ENCODE data around the gene TAF11. TPM values are rescaled to one million over a fixed set of nuclear protein-coding genes. Genes with fewer than 3 reads are reported as not detected.

TAF11 gene
- total RNA-seq, 2 experiments from 2014 or later = 31.5 to 38.1 TPM

DNA sequence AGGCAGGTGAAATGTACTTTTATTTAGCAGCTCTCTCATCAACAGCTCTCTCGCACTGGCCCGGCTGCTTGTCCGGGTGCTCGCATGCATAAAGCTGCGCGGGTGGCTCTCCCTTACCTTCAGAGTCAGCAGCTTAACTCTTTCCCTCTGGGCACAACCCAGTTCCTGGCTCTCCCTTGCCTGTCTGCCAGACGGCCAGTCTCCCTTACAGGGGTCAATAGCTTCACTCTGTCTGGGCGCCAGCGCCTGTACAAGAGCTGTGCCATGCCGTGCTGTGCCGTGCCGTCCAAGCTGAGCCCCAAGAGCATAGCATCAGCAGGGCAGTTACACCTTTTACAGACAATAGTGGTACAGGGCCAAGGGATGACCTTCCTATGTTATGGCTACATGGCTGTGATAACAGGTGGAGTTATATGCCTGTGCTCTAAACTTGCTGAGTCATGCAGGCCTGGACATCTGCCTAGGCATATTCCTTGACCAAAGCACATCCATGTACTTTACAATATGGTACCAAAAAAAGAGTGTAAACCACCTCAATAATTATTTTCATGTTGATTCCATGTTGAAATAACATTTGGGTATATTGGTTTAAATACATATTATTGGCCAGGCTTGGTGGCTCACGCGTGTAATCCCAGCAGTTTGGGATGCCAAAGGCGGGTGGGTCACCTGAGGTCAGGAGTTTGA is 48.0 kb downstream of the TAF11 start:
- Mint-ChIP-seq H3K9me3 (no peaks in the 10 kb centered on the region), H3K4me1 (ENCODE audit: low read depth) (no peaks in the 10 kb centered on the region), H3K27ac (no peak overlapping the region), H3K36me3 (ENCODE audit: low read depth) (peaks cover 60% of the 10 kb centered on the region), H3K27me3 (no peaks in the 10 kb centered on the region), H3K4me3 (no peak overlapping the region)
- Histone ChIP-seq H3K9me3 (ENCODE audit: control insufficient read depth in 1 of 2, insufficient read depth in 1 of 2, low read length in 2 of 2) (no peaks in the 10 kb centered on the region), H3K27ac (ENCODE audit: low read depth in 1 of 2, low read length in 2 of 2) (no peak overlapping the region), H3K4me3 (ENCODE audit: low read length) (no peak overlapping the region), H3K27me3 (ENCODE audit: control insufficient read depth in 1 of 2, insufficient read depth in 2 of 2, low read length in 2 of 2) (no peaks in the 10 kb centered on the region), H3K4me1 (ENCODE audit: insufficient read depth, low read length) (no peaks in the 10 kb centered on the region), H3K36me3 (ENCODE audit: insufficient read depth, low read length) (peaks cover 20% of the 10 kb centered on the region)
- no peak for ATAC-seq (ENCODE audit: poor library complexity)
- intact Hi-C loops (cut with DNase I, micrococcal nuclease) = no loop called here
- no peak for DNase-seq
- TF ChIP-seq CTCF (IDR thresholded peaks at IDR 0.05) = no peak
- ChIA-PET CTCF (no interaction called here), POLR2A (no interaction called here)

GRCh38 chr6:34837528-34837927 is 50.3 kb downstream of the TAF11 start:
- Histone ChIP-seq H3K36me3 (ENCODE audit: insufficient read depth, low read length) (peaks cover 30% of the 10 kb centered on the region), H3K4me1 (ENCODE audit: insufficient read depth, low read length) (no peaks in the 10 kb centered on the region), H3K4me3 (ENCODE audit: low read length) (no peak overlapping the region), H3K9me3 (ENCODE audit: control insufficient read depth in 1 of 2, insufficient read depth in 1 of 2, low read length in 2 of 2) (no peaks in the 10 kb centered on the region), H3K27me3 (ENCODE audit: control insufficient read depth in 1 of 2, insufficient read depth in 2 of 2, low read length in 2 of 2) (no peaks in the 10 kb centered on the region), H3K27ac (ENCODE audit: low read depth in 1 of 2, low read length in 2 of 2) (no peak overlapping the region)
- POLR2A ChIA-PET = no interaction called here
- Mint-ChIP-seq H3K4me3 (no peak overlapping the region), H3K36me3 (ENCODE audit: low read depth) (peaks cover 70% of the 10 kb centered on the region), H3K9me3 (no peaks in the 10 kb centered on the region), H3K4me1 (ENCODE audit: low read depth) (no peaks in the 10 kb centered on the region), H3K27me3 (no peaks in the 10 kb centered on the region), H3K27ac (no peak overlapping the region)
- intact Hi-C loops (cut with DNase I, micrococcal nuclease) = no loop called here
- no peak for TF ChIP-seq CTCF (IDR thresholded peaks at IDR 0.05)
- CTCF ChIA-PET = no interaction called here
- DNase-seq (no peak), ATAC-seq (ENCODE audit: poor library complexity) (no peak)

DNA sequence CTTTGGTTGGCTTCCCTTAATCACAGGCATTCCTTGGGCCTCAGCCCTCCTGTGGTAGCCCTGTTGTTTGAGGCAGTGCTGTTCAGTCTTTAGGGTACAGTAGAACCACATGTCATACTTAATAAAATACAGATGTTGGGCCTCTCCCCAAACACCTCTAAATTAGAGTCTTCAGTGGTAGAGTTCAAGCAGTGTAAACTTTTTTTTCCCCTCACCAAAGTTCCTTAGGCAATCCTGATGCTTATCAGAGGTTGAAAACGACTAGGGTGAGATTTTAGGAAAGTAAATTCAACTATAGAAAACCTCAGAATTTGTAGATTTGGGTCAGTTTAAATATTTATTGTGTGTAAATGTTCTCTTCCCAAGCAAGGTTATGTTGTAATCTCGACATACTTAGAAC is 51.4 kb downstream of the TAF11 start:
- Histone ChIP-seq H3K4me1 (ENCODE audit: insufficient read depth, low read length) (no peaks in the 10 kb centered on the region), H3K9me3 (ENCODE audit: control insufficient read depth in 1 of 2, insufficient read depth in 1 of 2, low read length in 2 of 2) (no peaks in the 10 kb centered on the region), H3K27me3 (ENCODE audit: control insufficient read depth in 1 of 2, insufficient read depth in 2 of 2, low read length in 2 of 2) (no peaks in the 10 kb centered on the region), H3K27ac (ENCODE audit: low read depth in 1 of 2, low read length in 2 of 2) (no peak overlapping the region), H3K36me3 (ENCODE audit: insufficient read depth, low read length) (peaks cover 30% of the 10 kb centered on the region), H3K4me3 (ENCODE audit: low read length) (no peak overlapping the region)
- POLR2A ChIA-PET = no interaction called here
- intact Hi-C loops (cut with DNase I, micrococcal nuclease) = no loop called here
- ATAC-seq (ENCODE audit: poor library complexity) = no peak
- H3K27ac Mint-ChIP-seq = no peak overlapping the region
- H3K4me3 Mint-ChIP-seq = no peak overlapping the region
- H3K36me3 Mint-ChIP-seq (ENCODE audit: low read depth) = peaks cover 71% of the 10 kb centered on the region
- H3K27me3 Mint-ChIP-seq = no peaks in the 10 kb centered on the region
- no peaks in the 10 kb centered on the region for H3K4me1 Mint-ChIP-seq (ENCODE audit: low read depth)
- no peak for TF ChIP-seq CTCF (IDR thresholded peaks at IDR 0.05)
- CTCF ChIA-PET = no interaction called here
- H3K9me3 Mint-ChIP-seq = no peaks in the 10 kb centered on the region
- no peak for DNase-seq
